Esophagus squamous epithelium (tissue), 4 donors: ENCODE results near the gene EQTN.
"Not testable (repeated sequence)": the region's sequence is repeated elsewhere in the genome, so short reads cannot be mapped to it uniquely, and the experiment has no call there.

Experiments used
- CTCF ChIP-seq, 6 experiments: fragments of 450-650 bp in 4 of 6; fragments of 200-600 bp in 2 of 6; sonication (generic) in 2 of 6; IDR thresholded peaks; one replicate each; pipeline ENCODE4 v1.5.1; 2016 to 2019; ENCODE audit warnings: antibody characterized with exemption in 6 of 6, mild to moderate bottlenecking in 4 of 6, moderate library complexity in 4 of 6
- POLR2A ChIP-seq, 4 donors: fragments of 450-650 bp; IDR thresholded peaks; one replicate each; pipeline ENCODE4 v1.6.1; 2017; ENCODE audit warnings: antibody characterized with exemption in 4 of 4, mild to moderate bottlenecking in 4 of 4, moderate library complexity in 3 of 4

GRCh38 chr9:27239648-27240047 is 57.3 kb downstream of the EQTN start:
- TF ChIP-seq CTCF, POLR2A (IDR thresholded peaks at IDR 0.05): not testable (repeated sequence)
